Endothelial cell of umbilical vein (primary cell): ENCODE data around the gene CELSR2.

ENCODE experiments used
- MAX ChIP-seq: IDR thresholded peaks from 2 replicates; pipeline ENCODE4 v1.6.1; 2011; ENCODE audit not compliant: insufficient read depth, insufficient read length
- TF ChIP-seq, protein P1 (sequence below), 2 donors: IDR thresholded peaks; 1 replicate in 1 of 2; 2 replicates in 1 of 2; pipeline ENCODE4 v1.5.1; 2011; ENCODE audit warnings: low read length in 2 of 2, mild to moderate bottlenecking in 2 of 2, moderate library complexity in 2 of 2, control low read depth in 1 of 2, inconsistent platforms in 1 of 2, low read depth in 1 of 2; ENCODE audit not compliant: insufficient read depth in 1 of 2; ENCODE audit errors: extremely low read depth in 1 of 2

DNA sequence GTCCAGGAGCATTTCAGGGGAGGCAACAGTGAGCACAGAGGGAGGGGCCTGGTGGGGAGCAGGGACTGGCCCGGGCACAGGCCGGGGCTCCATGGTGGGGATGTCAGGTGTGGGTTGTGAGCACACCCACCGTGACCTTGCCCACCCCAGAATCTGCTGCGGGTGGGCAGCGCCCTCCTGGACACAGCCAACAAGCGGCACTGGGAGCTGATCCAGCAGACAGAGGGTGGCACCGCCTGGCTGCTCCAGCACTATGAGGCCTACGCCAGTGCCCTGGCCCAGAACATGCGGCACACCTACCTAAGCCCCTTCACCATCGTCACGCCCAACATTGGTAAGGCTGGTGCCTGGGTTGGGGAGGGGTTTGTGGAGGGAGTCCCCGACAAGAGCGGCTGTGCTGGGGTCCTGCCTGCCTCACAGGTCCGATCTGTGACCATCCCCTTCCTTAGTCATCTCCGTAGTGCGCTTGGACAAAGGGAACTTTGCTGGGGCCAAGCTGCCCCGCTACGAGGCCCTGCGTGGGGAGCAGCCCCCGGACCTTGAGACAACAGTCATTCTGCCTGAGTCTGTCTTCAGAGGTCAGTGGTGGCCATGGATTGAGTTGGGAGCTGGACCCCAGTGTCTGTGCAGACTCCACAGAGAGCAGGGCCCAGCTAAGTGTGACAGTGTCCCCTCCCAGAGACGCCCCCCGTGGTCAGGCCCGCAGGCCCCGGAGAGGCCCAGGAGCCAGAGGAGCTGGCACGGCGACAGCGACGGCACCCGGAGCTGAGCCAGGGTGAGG is 19.3 kb downstream of the CELSR2 start:
- TF ChIP-seq, protein P1, sequence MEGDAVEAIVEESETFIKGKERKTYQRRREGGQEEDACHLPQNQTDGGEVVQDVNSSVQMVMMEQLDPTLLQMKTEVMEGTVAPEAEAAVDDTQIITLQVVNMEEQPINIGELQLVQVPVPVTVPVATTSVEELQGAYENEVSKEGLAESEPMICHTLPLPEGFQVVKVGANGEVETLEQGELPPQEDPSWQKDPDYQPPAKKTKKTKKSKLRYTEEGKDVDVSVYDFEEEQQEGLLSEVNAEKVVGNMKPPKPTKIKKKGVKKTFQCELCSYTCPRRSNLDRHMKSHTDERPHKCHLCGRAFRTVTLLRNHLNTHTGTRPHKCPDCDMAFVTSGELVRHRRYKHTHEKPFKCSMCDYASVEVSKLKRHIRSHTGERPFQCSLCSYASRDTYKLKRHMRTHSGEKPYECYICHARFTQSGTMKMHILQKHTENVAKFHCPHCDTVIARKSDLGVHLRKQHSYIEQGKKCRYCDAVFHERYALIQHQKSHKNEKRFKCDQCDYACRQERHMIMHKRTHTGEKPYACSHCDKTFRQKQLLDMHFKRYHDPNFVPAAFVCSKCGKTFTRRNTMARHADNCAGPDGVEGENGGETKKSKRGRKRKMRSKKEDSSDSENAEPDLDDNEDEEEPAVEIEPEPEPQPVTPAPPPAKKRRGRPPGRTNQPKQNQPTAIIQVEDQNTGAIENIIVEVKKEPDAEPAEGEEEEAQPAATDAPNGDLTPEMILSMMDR (IDR thresholded peaks at IDR 0.05; ENCODE audit: extremely low read depth in 1 of 2, insufficient read depth in 1 of 2, low read depth in 1 of 2, low read length in 2 of 2) = no peak
- TF ChIP-seq MAX = no peak
